Stimulated activated CD4-positive, alpha-beta T cell treated with anti-CD3 and anti-CD28 coated beads, Interleukin-12 subunit alpha, Interleukin-12 subunit beta, amount 100 ng/mL, for 4 hours (primary cell): ENCODE measurements around the gene PEG3.

ENCODE experiments used
- DNase-seq: peaks from one replicate; pipeline ENCODE4 v3.0.0-alpha.2; 2020

Gene PEG3

GRCh38 chr19:56838909-56839651 lies 1.4 kb downstream of the PEG3 start:
- peak; percentile 0 for DNase-seq

- DNase-seq = no peak
Measured at GRCh38 chr19:56838024-56838908, 2.3 kb downstream of the PEG3 start.

GRCh38 chr19:56837492-56838023 lies 3.0 kb downstream of the PEG3 start:
- DNase-seq = no peak

GRCh38 chr19:56837004-56837403 lies 3.5 kb downstream of the PEG3 start:
- no peak for DNase-seq

GRCh38 chr19:56836059-56836458 lies 4.5 kb downstream of the PEG3 start:
- no peak for DNase-seq

- no peak for DNase-seq
Measured at GRCh38 chr19:56835401-56835800, 5.1 kb downstream of the PEG3 start.

GRCh38 chr19:56834564-56835375 lies 5.8 kb downstream of the PEG3 start:
- no peak for DNase-seq

- DNase-seq = no peak
Measured at GRCh38 chr19:56832352-56832928, 8.1 kb downstream of the PEG3 start.

- DNase-seq = no peak
Measured at GRCh38 chr19:56831255-56831654, 9.3 kb downstream of the PEG3 start.

GRCh38 chr19:56829596-56829995 lies 10.9 kb downstream of the PEG3 start:
- no peak for DNase-seq

GRCh38 chr19:56827708-56828107 lies 12.8 kb downstream of the PEG3 start:
- DNase-seq = no peak

GRCh38 chr19:56823956-56824355 lies 16.6 kb downstream of the PEG3 start:
- DNase-seq = no peak

- no peak for DNase-seq
Measured at GRCh38 chr19:56823417-56823816, 17.1 kb downstream of the PEG3 start.

GRCh38 chr19:56822755-56823154 lies 17.8 kb downstream of the PEG3 start:
- DNase-seq = no peak

- DNase-seq = no peak
Measured at GRCh38 chr19:56821675-56822074, 18.9 kb downstream of the PEG3 start.

- no peak for DNase-seq
Measured at GRCh38 chr19:56821209-56821608, 19.3 kb downstream of the PEG3 start.

GRCh38 chr19:56819166-56819565 lies 21.4 kb downstream of the PEG3 start:
- no peak for DNase-seq

GRCh38 chr19:56814656-56815055 lies 25.9 kb downstream of the PEG3 start:
- DNase-seq = no peak

GRCh38 chr19:56813531-56813930 lies 27.0 kb downstream of the PEG3 start:
- no peak for DNase-seq

- DNase-seq = no peak
Measured at GRCh38 chr19:56811480-56811879, 29.0 kb downstream of the PEG3 start.

- DNase-seq = no peak
Measured at GRCh38 chr19:56810260-56810659, 30.3 kb downstream of the PEG3 start.

- no peak for DNase-seq
Measured at GRCh38 chr19:56808717-56809392, 31.7 kb downstream of the PEG3 start.
